Measurements from ENCODE around the gene TSPAN16. TPM values are rescaled to one million over a fixed set of nuclear protein-coding genes. Genes with fewer than 3 reads are reported as not detected.

The TSPAN16 gene
- total and polyA plus RNA-seq, 2 of the 13 experiments (the other 11 are each of a cell fraction or from before 2014, with no cell fraction given), result not detected

DNA sequence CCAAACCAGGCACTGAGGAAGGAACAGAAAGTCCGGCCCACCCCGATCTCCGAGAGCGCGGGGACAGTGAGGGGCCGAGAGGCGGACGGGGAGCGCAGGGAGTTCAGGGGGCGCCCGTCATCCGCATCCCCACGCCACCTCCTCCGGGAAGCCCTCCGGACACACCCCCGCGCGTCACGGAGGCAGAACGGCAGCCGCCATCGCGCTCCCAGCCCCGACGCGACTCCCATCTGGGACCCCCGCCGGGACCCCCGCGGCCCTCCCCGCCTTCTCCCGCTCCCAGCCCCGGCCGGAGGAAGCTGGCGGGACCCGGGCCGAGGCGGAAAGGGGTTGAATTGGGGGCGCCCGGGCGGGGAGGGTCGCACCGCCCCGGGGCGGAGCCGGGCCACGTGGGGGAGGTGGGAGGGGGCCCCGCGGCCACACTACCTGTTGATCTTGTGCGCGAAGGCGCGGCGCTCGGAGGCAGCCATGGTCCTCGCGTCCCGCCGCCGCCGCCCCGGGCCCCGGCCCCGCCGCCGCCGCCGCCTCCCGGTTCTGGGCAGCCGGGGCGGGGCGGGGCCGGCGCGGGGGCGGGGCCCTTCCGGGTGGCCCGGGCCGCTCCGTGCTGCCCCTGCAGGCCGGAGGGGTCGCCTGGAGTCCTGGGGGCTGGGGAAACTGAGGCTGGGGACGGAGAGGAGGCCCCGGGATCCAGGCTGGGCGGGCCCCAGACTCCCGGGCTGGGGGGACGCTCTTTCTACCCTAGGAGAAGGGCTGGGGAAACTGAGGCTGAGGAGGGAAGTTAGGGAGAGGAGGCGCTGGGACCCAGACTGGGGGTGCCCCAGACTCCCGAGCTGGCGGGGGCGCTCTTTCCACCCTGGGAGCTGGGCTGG, 33.8 kb upstream of the TSPAN16 start, which contains the start of gene DOCK6 (continued):
- TF ChIP-seq ZNF776 (CRISPR knock-in tag; IDR thresholded peaks at IDR 0.05), result 0 out of 2 replicates have a peak, but pooled peaks have one; percentile 24
- TF ChIP-seq SAP130 (CRISPR knock-in tag; IDR thresholded peaks at IDR 0.05; ENCODE audit: low read depth), result peak; percentile 28; the same call in 1 of the 2 replicates
- TF ChIP-seq NRL (CRISPR knock-in tag; IDR thresholded peaks at IDR 0.05; ENCODE audit: borderline replicate concordance), result 0 out of 2 replicates have a peak, but pooled peaks have one; percentile 35
- TF ChIP-seq SP1 (IDR thresholded peaks at IDR 0.05), result no peak
- 0 out of 2 replicates have a peak, but pooled peaks have one; percentile 46 for TF ChIP-seq SP1 (CRISPR knock-in tag; IDR thresholded peaks at IDR 0.05)
- TF ChIP-seq ZBTB7A (CRISPR knock-in tag; IDR thresholded peaks at IDR 0.05), result 0 out of 2 replicates have a peak, but pooled peaks have one; percentile 50
- TF ChIP-seq ZNF333 (CRISPR knock-in tag; IDR thresholded peaks at IDR 0.05; ENCODE audit: borderline replicate concordance), result 0 out of 2 replicates have a peak, but pooled peaks have one; percentile 17
- 0 out of 2 replicates have a peak, but pooled peaks have one; percentile 29 for TF ChIP-seq YEATS4 (CRISPR knock-in tag; IDR thresholded peaks at IDR 0.05; ENCODE audit: borderline replicate concordance)
- TF ChIP-seq RXRA (CRISPR knock-in tag; IDR thresholded peaks at IDR 0.05), result no peak
- TF ChIP-seq NFATC3 (CRISPR knock-in tag; IDR thresholded peaks at IDR 0.05), result no peak
- TF ChIP-seq RBFOX2 (IDR thresholded peaks at IDR 0.05; ENCODE audit: low read depth, low read length), result peak; percentile 51; the same call in 1 of the 2 replicates
- peak; percentile 10; the same call in 1 of the 2 replicates for TF ChIP-seq HOXA3 (CRISPR knock-in tag; IDR thresholded peaks at IDR 0.05)
- peak; percentile 30; the same call in 1 of the 2 replicates for TF ChIP-seq ZNF563 (CRISPR knock-in tag; IDR thresholded peaks at IDR 0.05)
- peak; percentile 30; the same call in 1 of the 2 replicates for TF ChIP-seq KDM5B (CRISPR knock-in tag; IDR thresholded peaks at IDR 0.05; ENCODE audit: borderline replicate concordance)
- TF ChIP-seq HOXD1 (CRISPR knock-in tag; IDR thresholded peaks at IDR 0.05), result no peak
- no peak for TF ChIP-seq ZNF720 (CRISPR knock-in tag; IDR thresholded peaks at IDR 0.05)
- TF ChIP-seq, protein P1, sequence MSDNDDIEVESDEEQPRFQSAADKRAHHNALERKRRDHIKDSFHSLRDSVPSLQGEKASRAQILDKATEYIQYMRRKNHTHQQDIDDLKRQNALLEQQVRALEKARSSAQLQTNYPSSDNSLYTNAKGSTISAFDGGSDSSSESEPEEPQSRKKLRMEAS (IDR thresholded peaks at IDR 0.05), result peak; percentile 42; the same call in 1 of the 2 replicates
- TF ChIP-seq POLR2G (IDR thresholded peaks at IDR 0.05; ENCODE audit: low read depth, low read length), result no peak
- TF ChIP-seq ZNF546 (CRISPR knock-in tag; conservative IDR thresholded peaks at IDR 0.05), result 0 out of 2 replicates have a peak, but pooled peaks have one; percentile 54
- TF ChIP-seq ZFP82 (CRISPR knock-in tag; IDR thresholded peaks at IDR 0.05; ENCODE audit: borderline replicate concordance), result peak; percentile 29; the same call in 1 of the 2 replicates
- 0 out of 2 replicates have a peak, but pooled peaks have one; percentile 19 for TF ChIP-seq HDAC2 (CRISPR knock-in tag; IDR thresholded peaks at IDR 0.05)
- no peak for TF ChIP-seq JARID2 (CRISPR knock-in tag; IDR thresholded peaks at IDR 0.05; ENCODE audit: insufficient replicate concordance)
- TF ChIP-seq, protein P2, sequence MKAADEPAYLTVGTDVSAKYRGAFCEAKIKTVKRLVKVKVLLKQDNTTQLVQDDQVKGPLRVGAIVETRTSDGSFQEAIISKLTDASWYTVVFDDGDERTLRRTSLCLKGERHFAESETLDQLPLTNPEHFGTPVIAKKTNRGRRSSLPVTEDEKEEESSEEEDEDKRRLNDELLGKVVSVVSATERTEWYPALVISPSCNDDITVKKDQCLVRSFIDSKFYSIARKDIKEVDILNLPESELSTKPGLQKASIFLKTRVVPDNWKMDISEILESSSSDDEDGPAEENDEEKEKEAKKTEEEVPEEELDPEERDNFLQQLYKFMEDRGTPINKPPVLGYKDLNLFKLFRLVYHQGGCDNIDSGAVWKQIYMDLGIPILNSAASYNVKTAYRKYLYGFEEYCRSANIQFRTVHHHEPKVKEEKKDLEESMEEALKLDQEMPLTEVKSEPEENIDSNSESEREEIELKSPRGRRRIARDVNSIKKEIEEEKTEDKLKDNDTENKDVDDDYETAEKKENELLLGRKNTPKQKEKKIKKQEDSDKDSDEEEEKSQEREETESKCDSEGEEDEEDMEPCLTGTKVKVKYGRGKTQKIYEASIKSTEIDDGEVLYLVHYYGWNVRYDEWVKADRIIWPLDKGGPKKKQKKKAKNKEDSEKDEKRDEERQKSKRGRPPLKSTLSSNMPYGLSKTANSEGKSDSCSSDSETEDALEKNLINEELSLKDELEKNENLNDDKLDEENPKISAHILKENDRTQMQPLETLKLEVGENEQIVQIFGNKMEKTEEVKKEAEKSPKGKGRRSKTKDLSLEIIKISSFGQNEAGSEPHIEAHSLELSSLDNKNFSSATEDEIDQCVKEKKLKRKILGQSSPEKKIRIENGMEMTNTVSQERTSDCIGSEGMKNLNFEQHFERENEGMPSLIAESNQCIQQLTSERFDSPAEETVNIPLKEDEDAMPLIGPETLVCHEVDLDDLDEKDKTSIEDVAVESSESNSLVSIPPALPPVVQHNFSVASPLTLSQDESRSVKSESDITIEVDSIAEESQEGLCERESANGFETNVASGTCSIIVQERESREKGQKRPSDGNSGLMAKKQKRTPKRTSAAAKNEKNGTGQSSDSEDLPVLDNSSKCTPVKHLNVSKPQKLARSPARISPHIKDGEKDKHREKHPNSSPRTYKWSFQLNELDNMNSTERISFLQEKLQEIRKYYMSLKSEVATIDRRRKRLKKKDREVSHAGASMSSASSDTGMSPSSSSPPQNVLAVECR (CRISPR knock-in tag; IDR thresholded peaks at IDR 0.05; ENCODE audit: borderline replicate concordance), result peak; percentile 41; the same call in 1 of the 2 replicates
- TF ChIP-seq YY1 (IDR thresholded peaks at IDR 0.05; ENCODE audit: insufficient read depth, insufficient replicate concordance, low read depth, low read length), result peak; percentile 66
- no peak for TF ChIP-seq SMAD1 (CRISPR knock-in tag; IDR thresholded peaks at IDR 0.05; ENCODE audit: borderline replicate concordance, low read depth)
- TF ChIP-seq ZNF264 (CRISPR knock-in tag; IDR thresholded peaks at IDR 0.05), result no peak
- TF ChIP-seq ARID2 (CRISPR knock-in tag; IDR thresholded peaks at IDR 0.05; ENCODE audit: borderline replicate concordance), result 0 out of 2 replicates have a peak, but pooled peaks have one; percentile 62
